Activated CD4-positive, alpha-beta T cell treated with anti-CD3 and anti-CD28 coated beads, Interleukin-2, amount 50 U/mL, for 16 hours (primary cell): ENCODE measurements around the gene HAUS5.
"Not testable (repeated sequence)": the region's sequence is repeated elsewhere in the genome, so short reads cannot be mapped to it uniquely, and the experiment has no call there.

Source experiments
- DNase-seq: peaks from one replicate; pipeline ENCODE4 v3.0.0-alpha.2; 2020

The HAUS5 gene

GRCh38 chr19:35612559-35613321 lies at the start of gene HAUS5:
HAUS5 (plus strand) TSS chr19:35612735; CDS start chr19:35612795, 60 bp downstream.
- DNase-seq: peak; percentile 97

DNA sequence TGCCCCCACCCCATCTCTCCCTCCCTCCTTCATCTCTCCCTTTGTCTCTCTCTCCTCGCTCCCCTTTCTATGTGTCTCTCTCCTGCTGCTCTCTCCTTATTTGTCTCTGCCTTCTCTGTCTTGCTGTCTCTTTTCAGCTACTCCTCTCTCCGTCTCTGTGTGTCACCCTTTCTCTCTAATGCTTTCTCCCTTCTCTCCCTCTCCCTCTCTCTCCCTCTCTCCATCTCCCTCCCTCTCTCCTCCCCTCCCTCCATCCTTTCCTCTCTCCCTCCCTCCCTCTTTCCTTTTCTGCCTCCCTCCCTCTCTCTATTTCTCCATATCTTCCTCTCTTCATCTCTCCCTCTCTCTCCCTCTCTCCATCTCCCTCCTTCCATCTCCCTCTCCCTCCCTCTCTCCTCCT lies 49.8 kb upstream of the HAUS5 start:
- DNase-seq: no peak

GRCh38 chr19:35563207-35563829 lies 49.2 kb upstream of the HAUS5 start, which contains the start of gene ATP4A:
ATP4A (minus strand) TSS chr19:35563658; CDS start chr19:35563629, 29 bp downstream.
- DNase-seq: no peak

GRCh38 chr19:35565016-35565856 lies 47.3 kb upstream of the HAUS5 start:
- DNase-seq: no peak

GRCh38 chr19:35566738-35567137 lies 45.8 kb upstream of the HAUS5 start:
- DNase-seq: no peak

DNA sequence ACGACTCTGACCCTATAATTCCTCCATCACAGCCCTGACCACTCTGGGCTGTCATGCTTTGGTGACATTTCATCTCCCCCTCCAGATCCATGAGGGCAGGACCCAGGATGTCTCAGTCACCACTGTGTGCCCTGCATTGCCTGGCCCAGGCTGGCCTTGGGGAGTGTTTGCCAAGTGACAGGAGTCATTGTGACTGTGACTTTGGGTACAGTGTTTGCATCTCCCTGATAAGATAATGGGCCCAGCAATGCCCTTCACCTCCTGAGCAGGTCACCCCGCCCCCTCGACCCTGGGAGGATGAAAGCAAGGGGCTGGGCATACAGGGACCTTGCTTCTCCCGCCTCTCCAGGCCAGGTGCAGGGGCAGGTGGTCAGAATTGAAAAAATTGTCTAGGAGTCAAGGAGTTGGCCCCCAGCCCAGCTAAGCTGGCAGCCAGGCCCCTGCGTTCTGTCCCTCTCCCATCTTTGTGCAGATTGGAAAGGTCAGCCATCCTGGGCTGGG lies 43.2 kb upstream of the HAUS5 start:
- no peak for DNase-seq

DNA sequence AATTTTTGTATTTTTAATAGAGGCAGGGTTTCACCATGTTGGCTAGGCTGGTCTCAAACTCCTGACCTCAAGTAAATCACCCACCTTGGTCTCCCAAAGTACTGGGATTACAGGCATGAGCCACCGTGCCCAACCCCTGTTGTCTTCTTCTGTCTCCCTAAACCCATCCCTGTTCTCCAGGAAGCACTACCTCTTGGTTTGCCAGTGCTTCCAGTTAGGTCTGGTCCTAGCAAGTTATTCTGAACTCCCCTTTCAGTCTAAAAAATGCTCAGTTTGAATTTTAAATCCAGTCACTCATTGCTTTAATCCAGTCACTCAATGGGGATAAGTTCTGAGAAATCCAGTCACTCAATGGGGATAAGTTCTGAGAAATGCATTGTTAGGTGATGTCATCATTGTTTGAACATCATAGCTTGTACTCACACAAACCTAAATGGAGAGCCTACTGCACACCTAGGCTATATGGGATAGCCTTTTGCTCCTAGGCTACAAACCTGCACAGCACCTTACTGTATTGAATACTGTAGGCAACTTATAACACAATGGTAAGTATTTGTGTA lies 41.0 kb upstream of the HAUS5 start:
- DNase-seq: no peak

DNA sequence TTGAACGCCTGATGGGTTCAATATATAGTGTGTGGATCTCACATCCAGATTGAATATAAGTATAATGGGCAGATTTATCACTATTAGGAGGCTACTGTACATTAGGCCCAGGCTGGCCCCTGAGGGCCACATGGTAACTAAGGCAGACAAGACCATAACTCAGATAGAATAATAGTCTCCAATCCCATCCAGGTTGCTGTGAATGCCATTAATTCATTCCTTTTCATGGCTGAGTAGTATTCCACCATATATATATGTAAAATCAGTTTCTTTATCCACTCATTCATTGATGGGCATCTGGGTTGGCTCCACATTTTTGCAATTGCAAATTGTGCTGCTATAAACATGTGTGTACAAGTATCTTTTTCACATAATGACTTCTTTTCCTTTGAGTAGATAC lies 34.6 kb upstream of the HAUS5 start:
- no peak for DNase-seq

DNA sequence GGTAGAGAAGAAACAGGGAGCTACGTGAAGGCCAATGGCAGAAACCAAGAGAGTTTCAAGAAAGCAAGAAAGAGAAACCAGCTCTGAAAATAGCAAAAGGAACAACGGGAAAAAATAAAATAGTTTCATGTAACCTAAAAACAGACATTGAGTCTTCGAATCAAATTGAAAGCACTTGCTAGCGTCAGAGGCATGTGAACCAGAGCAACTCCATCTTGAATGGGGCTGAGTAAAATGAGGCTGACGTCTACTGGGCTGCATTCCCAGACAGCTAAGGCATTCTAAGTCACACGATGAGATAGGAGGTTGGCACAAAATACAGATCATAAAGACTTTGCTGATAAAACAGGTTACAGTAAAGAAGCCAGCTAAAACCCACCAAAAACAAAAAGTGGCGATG lies 33.8 kb upstream of the HAUS5 start:
- DNase-seq: no peak

- DNase-seq: no peak
These were observed 29.8 kb upstream of the HAUS5 start for GRCh38 chr19:35582760-35583159.

DNA sequence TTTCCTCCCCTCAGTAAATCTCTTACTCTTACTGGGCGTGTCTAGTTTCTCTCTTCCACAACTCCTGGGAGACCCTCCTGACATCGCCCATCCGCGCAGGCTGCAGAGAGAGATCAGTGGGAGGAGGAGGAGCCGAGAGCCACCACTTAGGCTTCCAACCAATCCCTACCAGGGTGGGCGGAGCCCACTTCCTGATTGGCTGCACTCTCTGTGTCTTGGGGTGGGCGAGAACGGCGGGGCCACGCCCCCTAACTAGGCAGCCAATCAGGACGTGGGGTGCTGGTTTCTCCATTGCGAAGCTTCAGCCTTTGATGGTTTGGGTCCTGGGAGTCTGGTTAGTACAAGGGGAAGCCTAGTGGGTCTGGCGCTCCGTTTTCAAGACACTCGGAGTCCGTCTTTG lies 26.7 kb upstream of the HAUS5 start, which contains the start of gene PMIS2:
PMIS2 (plus strand) TSS at position 326 of the 400 bp plus-strand sequence. CDS start 87 bp downstream, outside the sequence.
- DNase-seq: peak; percentile 8

- no peak for DNase-seq
These were observed 25.2 kb upstream of the HAUS5 start for GRCh38 chr19:35587321-35587720.

GRCh38 chr19:35590875-35591274 lies 21.7 kb upstream of the HAUS5 start:
- DNase-seq: no peak

DNA sequence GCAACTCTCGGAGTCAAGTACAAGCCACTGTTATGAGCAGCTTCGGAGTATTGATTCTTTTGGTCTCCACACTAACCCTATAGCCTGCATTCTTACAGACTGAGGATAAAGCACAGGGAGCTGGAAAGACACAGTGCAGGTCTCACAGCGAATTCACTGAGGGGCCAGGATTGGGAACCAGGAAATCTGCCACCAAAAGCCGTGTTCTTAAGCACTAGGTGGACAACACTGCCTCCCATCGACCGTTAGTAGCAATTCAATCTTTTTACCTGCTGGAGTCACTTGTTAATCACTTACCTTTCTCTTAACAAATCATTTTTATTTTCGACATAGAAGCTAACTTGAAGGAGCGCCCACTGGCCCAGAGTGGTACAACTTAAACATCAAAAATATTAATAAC lies 20.3 kb upstream of the HAUS5 start:
- no peak for DNase-seq

DNA sequence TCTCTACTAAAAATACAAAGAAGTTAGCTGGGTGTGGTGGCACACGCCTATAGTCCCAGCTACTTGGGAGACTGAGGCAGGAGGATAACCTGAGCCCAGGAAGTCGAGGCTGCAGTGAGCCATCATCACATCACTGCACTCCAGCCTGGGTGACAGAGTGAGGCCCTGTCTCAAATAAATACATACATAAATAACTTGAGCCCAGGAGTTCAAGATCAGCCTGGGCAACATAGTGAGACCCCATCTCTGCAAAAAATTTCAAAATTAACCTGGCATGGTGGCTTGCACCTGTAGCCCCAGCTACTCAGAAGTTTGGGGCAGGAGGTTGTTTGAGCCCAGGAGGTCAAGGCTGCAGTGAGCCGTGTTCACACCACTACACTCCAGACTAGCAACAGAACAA lies 17.5 kb upstream of the HAUS5 start:
- not testable (repeated sequence) for DNase-seq

- DNase-seq: no peak
These were observed 16.6 kb upstream of the HAUS5 start for GRCh38 chr19:35595928-35596327.

GRCh38 chr19:35596366-35596999 lies 16.1 kb upstream of the HAUS5 start:
- no peak for DNase-seq

- no peak for DNase-seq
These were observed 10.6 kb upstream of the HAUS5 start for GRCh38 chr19:35601971-35602370.

GRCh38 chr19:35604436-35604835 lies 8.1 kb upstream of the HAUS5 start:
- DNase-seq: not testable (repeated sequence)

DNA sequence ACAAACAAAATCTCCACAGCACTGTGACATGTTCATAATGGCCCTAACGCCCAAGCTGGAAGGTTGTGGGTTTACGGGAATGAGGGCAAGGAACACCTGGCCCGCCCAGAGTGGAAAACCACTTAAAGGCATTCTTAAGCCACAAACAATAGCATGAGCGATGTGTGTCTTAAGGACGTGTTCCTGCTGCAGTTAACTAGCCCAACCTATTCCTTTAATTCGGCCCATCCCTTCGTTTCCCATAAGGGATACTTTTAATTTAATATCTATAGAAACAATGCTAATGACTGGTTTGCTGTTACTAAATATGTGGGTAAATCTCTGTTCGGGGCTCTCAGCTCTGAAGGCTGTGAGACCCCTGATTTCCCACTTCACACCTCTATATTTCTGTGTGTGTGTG lies 5.4 kb upstream of the HAUS5 start:
- DNase-seq: not testable (repeated sequence)

GRCh38 chr19:35607661-35608060 lies 4.9 kb upstream of the HAUS5 start:
- DNase-seq: no peak

DNA sequence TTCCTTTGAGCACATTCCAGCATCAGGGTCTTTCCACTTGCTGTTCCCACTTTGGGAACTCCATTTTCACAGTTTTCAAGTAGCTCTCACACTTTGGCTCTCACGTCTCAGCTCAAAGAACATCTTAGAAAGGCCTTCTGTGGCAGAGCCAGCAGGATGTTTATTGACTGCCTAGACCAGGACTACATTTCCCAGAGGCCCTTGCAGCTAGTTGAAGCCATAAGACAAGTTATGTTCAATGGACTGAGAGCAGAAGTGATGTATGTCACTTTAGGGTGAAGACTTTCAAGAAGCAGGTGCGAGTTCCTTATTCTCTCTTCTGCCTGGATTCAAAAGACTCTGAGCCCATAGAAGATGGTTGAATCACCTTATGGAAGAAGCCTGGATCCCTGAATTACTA lies 4.3 kb upstream of the HAUS5 start:
- DNase-seq: no peak
